GM23248 (cell line): ENCODE results near the gene SLC4A4.

Source experiments
- EZH2 ChIP-seq: fragments of 200-600 bp; sonication (generic); IDR thresholded peaks from 2 replicates; pipeline ENCODE4 v1.6.1; 2018; ENCODE audit warnings: antibody characterized with exemption, mild to moderate bottlenecking; ENCODE audit not compliant: insufficient read depth, poor library complexity, severe bottlenecking
- EZH2phosphoT487 ChIP-seq: fragments of 200-600 bp; sonication (generic); IDR thresholded peaks from 2 replicates; pipeline ENCODE4 v1.6.1; 2018; ENCODE audit warnings: antibody characterized with exemption, moderate library complexity, mild to moderate bottlenecking, low read depth; ENCODE audit not compliant: insufficient read depth

GRCh38 chr4:71446479-71447081, 107.8 kb downstream of the SLC4A4 start:
- TF ChIP-seq EZH2 (no peak), EZH2phosphoT487 (no peak)
